ENCODE results near the gene CDK1. TPM values are rescaled to one million over a fixed set of nuclear protein-coding genes. Genes with fewer than 3 reads are reported as not detected.

The CDK1 gene
- total and polyA plus RNA-seq, 2 of the 8 experiments (the other 6 are each of a cell fraction or from before 2014, with no cell fraction given), result 29.4 to 111 TPM

- H3K18ac ChIP-seq (ENCODE audit: extremely low read depth, low read length), result no peak overlapping the region
- no peaks in the 10 kb centered on the region for H3K79me2 ChIP-seq (ENCODE audit: control insufficient read depth in 1 of 2, insufficient read depth in 2 of 2, low read length in 2 of 2)
- no peak overlapping the region for H4K5ac ChIP-seq (ENCODE audit: insufficient read length, low read depth, low read length)
- no peaks in the 10 kb centered on the region for H3K36me3 ChIP-seq (ENCODE audit: control insufficient read depth in 2 of 4, insufficient read depth in 4 of 4, low read length in 3 of 4)
- H2BK20ac ChIP-seq (ENCODE audit: low read length), result no peak overlapping the region
- no peak overlapping the region for H2BK12ac ChIP-seq (ENCODE audit: low read depth, low read length)
- DNase-seq (ENCODE audit: low read depth in 1 of 2, low spot score in 2 of 2) (no peak), FAIRE-seq (no peak)
- H2BK15ac ChIP-seq (ENCODE audit: low read length), result no peak overlapping the region
- H4K91ac ChIP-seq (replicated peaks; ENCODE audit: insufficient read length, low read length), result no peak overlapping the region
- no peak overlapping the region for H3K23ac ChIP-seq (ENCODE audit: insufficient read length)
- H3K27ac ChIP-seq (ENCODE audit: low read depth, low read length), result no peak overlapping the region
- H3K4me3 ChIP-seq (ENCODE audit: extremely low read depth in 1 of 4, insufficient read depth in 2 of 4, low read depth in 3 of 4, low read length in 4 of 4), result no peak overlapping the region
- no peaks in the 10 kb centered on the region for H3K4me1 ChIP-seq (replicated peaks in 1 of 4; ENCODE audit: control insufficient read depth in 3 of 4, insufficient read depth in 4 of 4, low read length in 3 of 4)
- H2BK5ac ChIP-seq (ENCODE audit: low read depth, low read length), result no peak overlapping the region
- H2BK120ac ChIP-seq (replicated peaks; ENCODE audit: low read depth, low read length), result no peak overlapping the region
- TF ChIP-seq GABPA (IDR thresholded peaks at IDR 0.05; ENCODE audit: borderline replicate concordance, insufficient read depth, low read length) (no peak), EP300 (IDR thresholded peaks at IDR 0.05; ENCODE audit: borderline replicate concordance in 1 of 2, low read depth in 2 of 2, low read length in 2 of 2) (no peak), SUZ12 (IDR thresholded peaks at IDR 0.05; ENCODE audit: low read length) (no peak), SAP30 (IDR thresholded peaks at IDR 0.05; ENCODE audit: insufficient read depth, insufficient replicate concordance, low read length) (no peak), SP4 (IDR thresholded peaks at IDR 0.05; ENCODE audit: low read length) (no peak), MAFK (IDR thresholded peaks at IDR 0.05; ENCODE audit: low read depth, low read length) (no peak), TBP (IDR thresholded peaks at IDR 0.05; ENCODE audit: low read depth, low read length) (no peak), KDM1A (IDR thresholded peaks at IDR 0.05; ENCODE audit: borderline replicate concordance, low read length) (no peak), TCF12 (IDR thresholded peaks at IDR 0.05; ENCODE audit: low read depth, low read length) (no peak), SIX5 (IDR thresholded peaks at IDR 0.05; ENCODE audit: low read depth, low read length) (no peak), GTF2F1 (IDR thresholded peaks at IDR 0.05; ENCODE audit: borderline replicate concordance, low read depth, low read length) (no peak), CBX5 (IDR thresholded peaks at IDR 0.05; ENCODE audit: low read depth, low read length) (no peak), BRCA1 (IDR thresholded peaks at IDR 0.05; ENCODE audit: low read depth, low read length) (no peak), SP1 (IDR thresholded peaks at IDR 0.05; ENCODE audit: low read depth, low read length) (no peak)
- no peak overlapping the region for H3K56ac ChIP-seq (replicated peaks; ENCODE audit: insufficient read length, low read depth, low read length)
- H3K27me3 ChIP-seq (replicated peaks in 1 of 4; ENCODE audit: control insufficient read depth in 3 of 4, extremely low read depth in 1 of 4, insufficient read depth in 3 of 4, low read length in 3 of 4), result no peaks in the 10 kb centered on the region
- 94% methylated on average over 4 of the region's 4 CpGs; no CpG with 5 or more reads in 1 of the 2 experiments for WGBS, 2 experiments (ENCODE audit: extremely low coverage in 1 of 2, insufficient coverage in 1 of 2, insufficient read length in 1 of 2, insufficient replicate concordance in 2 of 2, low coverage in 1 of 2, low lambda C conversion rate in 2 of 2, missing lambda C conversion rate in 1 of 2)
- no peaks in the 10 kb centered on the region for H3K9me3 ChIP-seq (ENCODE audit: insufficient read depth in 2 of 2, low read depth in 1 of 2, low read length in 1 of 2)
- H3K14ac ChIP-seq (ENCODE audit: insufficient read length), result no peak overlapping the region
- no peak overlapping the region for H3K9ac ChIP-seq (replicated peaks in 1 of 4; ENCODE audit: extremely low read depth in 1 of 4, low read depth in 3 of 4, low read length in 3 of 4)
- ChIA-PET POLR2A (ENCODE audit: partially characterized antibody) (no interaction called here), CTCF (ENCODE audit: partially characterized antibody) (interaction anchor here (0.8 to 1.3 kb wide), 2 partner anchors 10 to 11 kb away, joined by 3 to 5 read pairs; no protein-coding TSS in a partner anchor)
- H3K79me1 ChIP-seq (ENCODE audit: low read depth, low read length), result no peaks in the 10 kb centered on the region
- no peak overlapping the region for H2AK5ac ChIP-seq (ENCODE audit: low read depth, low read length)
- no peak overlapping the region for H4K8ac ChIP-seq (ENCODE audit: extremely low read depth, insufficient read depth, low read length)
- H3K4ac ChIP-seq (replicated peaks; ENCODE audit: insufficient read length, low read depth, low read length), result no peak overlapping the region
- no peaks in the 10 kb centered on the region for H3K23me2 ChIP-seq (ENCODE audit: low read depth, low read length)
- H2AFZ ChIP-seq (ENCODE audit: low read length), result no peak overlapping the region
- no peak overlapping the region for H3K4me2 ChIP-seq (ENCODE audit: insufficient read depth in 1 of 2, low read depth in 2 of 2, low read length in 2 of 2)
- H4K20me1 ChIP-seq (replicated peaks in 1 of 2; ENCODE audit: control insufficient read depth in 1 of 2, insufficient read depth in 2 of 2, low read length in 2 of 2), result no peaks in the 10 kb centered on the region
Measured at GRCh38 chr10:60810437-60811182, 32.3 kb downstream of the CDK1 start.

Measured in H1 (cell line).